HG03521 (cell line): ENCODE data around the gene CSNK1E.

Experiments used
- ATAC-seq: cut with Tn5 transposase; IDR thresholded peaks from one replicate; pipeline ENCODE4 v1.9.1; 2021; ENCODE audit warnings: mild to moderate bottlenecking, moderate library complexity; ENCODE audit not compliant: unreplicated experiment

The CSNK1E gene

GRCh38 chr22:38282397-38282796 lies 34.8 kb downstream of the CSNK1E start:
- ATAC-seq: no peak

- ATAC-seq: no peak
Observed at GRCh38 chr22:38276166-38276565, 41.1 kb downstream of the CSNK1E start.

- no peak for ATAC-seq
Observed at GRCh38 chr22:38273135-38273826, 44.0 kb downstream of the CSNK1E start.

- ATAC-seq: peak; percentile 89
Observed at GRCh38 chr22:38272373-38273134, 44.7 kb downstream of the CSNK1E start, which contains the start of gene TMEM184B. TSS of gene TMEM184B (minus strand) at chr22:38273010. CDS start at chr22:38247961, 25,049 bp downstream.

GRCh38 chr22:38271927-38272372 lies 45.3 kb downstream of the CSNK1E start:
- no peak for ATAC-seq

GRCh38 chr22:38271101-38271500 lies 46.1 kb downstream of the CSNK1E start:
- no peak for ATAC-seq

- ATAC-seq: no peak
Observed at GRCh38 chr22:38270091-38270992, 46.9 kb downstream of the CSNK1E start.

GRCh38 chr22:38269466-38269865 lies 47.8 kb downstream of the CSNK1E start:
- no peak for ATAC-seq

GRCh38 chr22:38267086-38267485 lies 50.1 kb downstream of the CSNK1E start:
- ATAC-seq: no peak

GRCh38 chr22:38266120-38266519 lies 51.1 kb downstream of the CSNK1E start:
- ATAC-seq: no peak

GRCh38 chr22:38264322-38264843 lies 52.9 kb downstream of the CSNK1E start:
- ATAC-seq: no peak

- ATAC-seq: no peak
Observed at GRCh38 chr22:38262051-38262795, 55.0 kb downstream of the CSNK1E start.

GRCh38 chr22:38260761-38261681 lies 56.2 kb downstream of the CSNK1E start:
- no peak for ATAC-seq

GRCh38 chr22:38259370-38259769 lies 57.9 kb downstream of the CSNK1E start:
- ATAC-seq: no peak

- no peak for ATAC-seq
Observed at GRCh38 chr22:38258895-38259294, 58.3 kb downstream of the CSNK1E start.

- no peak for ATAC-seq
Observed at GRCh38 chr22:38257650-38258250, 59.5 kb downstream of the CSNK1E start.

- ATAC-seq: no peak
Observed at GRCh38 chr22:38257181-38257580, 60.1 kb downstream of the CSNK1E start.

- no peak for ATAC-seq
Observed at GRCh38 chr22:38255697-38256096, 61.5 kb downstream of the CSNK1E start.

GRCh38 chr22:38251341-38251692 lies 65.9 kb downstream of the CSNK1E start:
- no peak for ATAC-seq
